SU-DHL-6 (cell line): ENCODE data around the gene UBE4B.

ENCODE experiments used
- H2AFZ ChIP-seq: fragments of 200-600 bp; sonication (generic); 2 replicates; pipeline ENCODE4 v1.6.1; 2014; ENCODE audit warnings: low read depth, mild to moderate bottlenecking, moderate library complexity, mixed read lengths, antibody characterized with exemption, low read length; ENCODE audit not compliant: severe bottlenecking
- H3F3A ChIP-seq: fragments of 200-600 bp; shearing (Covaris generic); 2 replicates; pipeline ENCODE4 v1.6.0; 2016; ENCODE audit warnings: antibody characterized with exemption, mild to moderate bottlenecking; ENCODE audit not compliant: insufficient read depth
- H3K27ac ChIP-seq: fragments of 200-600 bp; sonication (generic); 2 replicates; pipeline ENCODE4 v1.5.1; 2016; ENCODE audit warnings: low read depth, mild to moderate bottlenecking, low read length, moderate library complexity, mixed read lengths
- H3K27me3 ChIP-seq: fragments of 200-600 bp; sonication (generic), shearing (Covaris generic); 2 replicates; pipeline ENCODE4 v1.6.0; 2014; ENCODE audit warnings: mild to moderate bottlenecking, low read length
- H3K36me3 ChIP-seq: fragments of 200-600 bp; sonication (generic); 2 replicates; pipeline ENCODE4 v1.6.1; 2014; ENCODE audit warnings: mild to moderate bottlenecking, low read length, mixed read lengths
- H3K4me2 ChIP-seq: fragments of 300-600, 200-600 bp; shearing (Covaris generic), sonication (generic); 2 replicates; pipeline ENCODE4 v1.6.0; 2014; ENCODE audit warnings: low read length, low read depth, mild to moderate bottlenecking; ENCODE audit not compliant: poor library complexity, severe bottlenecking
- H3K4me3 ChIP-seq: fragments of 200-600 bp; sonication (generic); 2 replicates; pipeline ENCODE4 v1.5.1; 2014; ENCODE audit warnings: antibody characterized with exemption, low read length, mild to moderate bottlenecking, mixed read lengths; ENCODE audit not compliant: insufficient read depth, poor library complexity, severe bottlenecking
- H3K79me2 ChIP-seq: fragments of 200-600 bp; sonication (generic); 2 replicates; pipeline ENCODE4 v1.6.1; 2014; ENCODE audit warnings: mild to moderate bottlenecking, low read length, moderate library complexity; ENCODE audit not compliant: insufficient read depth
- H3K9ac ChIP-seq: fragments of 200-600 bp; sonication (generic); 2 replicates; pipeline ENCODE4 v1.7.0; 2014; ENCODE audit warnings: mild to moderate bottlenecking, low read length
- H3K9me2 ChIP-seq: fragments of 200-600 bp; sonication (generic); replicated peaks from 2 replicates; pipeline ENCODE4 v1.6.1; 2014; ENCODE audit warnings: low read length; ENCODE audit not compliant: insufficient read depth
- H3K9me3 ChIP-seq: fragments of 200-600 bp; sonication (generic); 2 replicates; pipeline ENCODE4 v1.6.1; 2014; ENCODE audit warnings: low read length, mixed read lengths; ENCODE audit not compliant: insufficient read depth
- H4K20me1 ChIP-seq: fragments of 200-600 bp; sonication (generic); 2 replicates; pipeline ENCODE4 v1.6.1; 2014; ENCODE audit warnings: low read depth, mild to moderate bottlenecking, antibody characterized with exemption, low read length, moderate library complexity, mixed read lengths
- EZH2phosphoT487 ChIP-seq: fragments of 200-600 bp; sonication (generic), shearing (Covaris generic); conservative IDR thresholded peaks from 2 replicates; pipeline ENCODE4 v1.6.1; 2018; ENCODE audit warnings: mild to moderate bottlenecking, antibody characterized with exemption, low read length, moderate library complexity, mixed read lengths
- TF ChIP-seq, protein P1 (sequence below): fragments of 200-600 bp; sonication (generic); IDR thresholded peaks from one replicate; pipeline ENCODE4 v1.5.1; 2017; ENCODE audit warnings: antibody characterized with exemption, mild to moderate bottlenecking, low read length, moderate library complexity; ENCODE audit not compliant: insufficient read depth, poor library complexity, severe bottlenecking

Gene UBE4B

DNA sequence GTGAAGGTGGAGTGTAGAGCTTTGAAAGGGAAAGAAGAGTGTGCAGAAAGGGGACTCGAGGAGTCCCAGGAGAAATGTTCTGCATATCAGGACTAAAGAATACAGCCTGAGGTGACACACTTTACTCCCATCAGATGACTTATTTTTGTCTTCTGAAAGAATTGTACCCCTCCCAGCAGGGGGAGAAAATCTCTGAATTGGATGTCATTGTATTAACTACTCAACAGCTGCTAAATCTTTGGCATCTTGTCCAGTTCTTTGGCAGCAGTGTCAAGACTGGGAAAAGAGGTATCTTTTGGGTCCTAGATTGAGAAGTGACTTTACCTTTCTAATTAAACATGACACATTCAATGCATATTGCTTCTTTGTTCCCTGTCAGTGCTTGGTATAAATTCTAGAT is 18.9 kb downstream of the UBE4B start:
- H3K9ac ChIP-seq, result no peak overlapping the region
- H3K9me2 ChIP-seq, result no peaks in the 10 kb centered on the region
- no peaks in the 10 kb centered on the region for H4K20me1 ChIP-seq
- H3F3A ChIP-seq, result no peaks in the 10 kb centered on the region
- H3K36me3 ChIP-seq, result no peaks in the 10 kb centered on the region
- no peak overlapping the region for H3K27ac ChIP-seq
- H2AFZ ChIP-seq, result no peak overlapping the region
- no peak overlapping the region for H3K4me2 ChIP-seq
- H3K9me3 ChIP-seq, result no peaks in the 10 kb centered on the region
- no peak for TF ChIP-seq EZH2phosphoT487
- TF ChIP-seq, protein P1, sequence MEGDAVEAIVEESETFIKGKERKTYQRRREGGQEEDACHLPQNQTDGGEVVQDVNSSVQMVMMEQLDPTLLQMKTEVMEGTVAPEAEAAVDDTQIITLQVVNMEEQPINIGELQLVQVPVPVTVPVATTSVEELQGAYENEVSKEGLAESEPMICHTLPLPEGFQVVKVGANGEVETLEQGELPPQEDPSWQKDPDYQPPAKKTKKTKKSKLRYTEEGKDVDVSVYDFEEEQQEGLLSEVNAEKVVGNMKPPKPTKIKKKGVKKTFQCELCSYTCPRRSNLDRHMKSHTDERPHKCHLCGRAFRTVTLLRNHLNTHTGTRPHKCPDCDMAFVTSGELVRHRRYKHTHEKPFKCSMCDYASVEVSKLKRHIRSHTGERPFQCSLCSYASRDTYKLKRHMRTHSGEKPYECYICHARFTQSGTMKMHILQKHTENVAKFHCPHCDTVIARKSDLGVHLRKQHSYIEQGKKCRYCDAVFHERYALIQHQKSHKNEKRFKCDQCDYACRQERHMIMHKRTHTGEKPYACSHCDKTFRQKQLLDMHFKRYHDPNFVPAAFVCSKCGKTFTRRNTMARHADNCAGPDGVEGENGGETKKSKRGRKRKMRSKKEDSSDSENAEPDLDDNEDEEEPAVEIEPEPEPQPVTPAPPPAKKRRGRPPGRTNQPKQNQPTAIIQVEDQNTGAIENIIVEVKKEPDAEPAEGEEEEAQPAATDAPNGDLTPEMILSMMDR, result no peak
- H3K27me3 ChIP-seq, result no peaks in the 10 kb centered on the region
- H3K79me2 ChIP-seq, result peaks cover 18% of the 10 kb centered on the region
- H3K4me3 ChIP-seq, result no peak overlapping the region

DNA sequence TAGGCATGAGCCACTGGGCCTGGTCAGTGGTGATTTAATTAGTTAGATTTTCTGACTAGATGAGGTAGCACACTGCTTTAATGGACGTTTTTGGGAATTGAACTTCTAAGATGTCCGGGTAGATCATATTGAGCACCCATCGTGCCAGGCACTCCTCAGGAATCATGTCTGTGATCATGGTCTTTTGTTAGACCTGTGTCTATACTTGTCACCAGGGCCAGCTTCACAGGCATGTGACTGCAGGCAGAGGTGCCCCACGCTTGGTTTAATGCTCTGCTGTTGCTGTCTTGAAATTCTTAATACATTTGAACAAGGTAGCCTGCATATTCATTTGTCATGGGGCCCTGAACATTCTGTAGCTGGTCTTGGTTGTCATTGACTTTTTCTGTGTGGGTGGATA is 19.6 kb downstream of the UBE4B start:
- TF ChIP-seq, protein P1, result no peak
- TF ChIP-seq EZH2phosphoT487, result no peak
- no peaks in the 10 kb centered on the region for H3K36me3 ChIP-seq
- H3K4me2 ChIP-seq, result no peak overlapping the region
- H3K9me2 ChIP-seq, result no peaks in the 10 kb centered on the region
- no peaks in the 10 kb centered on the region for H3K9me3 ChIP-seq
- no peaks in the 10 kb centered on the region for H3K27me3 ChIP-seq
- no peak overlapping the region for H2AFZ ChIP-seq
- no peaks in the 10 kb centered on the region for H4K20me1 ChIP-seq
- no peak overlapping the region for H3K4me3 ChIP-seq
- no peak overlapping the region for H3K27ac ChIP-seq
- H3F3A ChIP-seq, result no peaks in the 10 kb centered on the region
- peaks cover 13% of the 10 kb centered on the region for H3K79me2 ChIP-seq
- H3K9ac ChIP-seq, result no peak overlapping the region

DNA sequence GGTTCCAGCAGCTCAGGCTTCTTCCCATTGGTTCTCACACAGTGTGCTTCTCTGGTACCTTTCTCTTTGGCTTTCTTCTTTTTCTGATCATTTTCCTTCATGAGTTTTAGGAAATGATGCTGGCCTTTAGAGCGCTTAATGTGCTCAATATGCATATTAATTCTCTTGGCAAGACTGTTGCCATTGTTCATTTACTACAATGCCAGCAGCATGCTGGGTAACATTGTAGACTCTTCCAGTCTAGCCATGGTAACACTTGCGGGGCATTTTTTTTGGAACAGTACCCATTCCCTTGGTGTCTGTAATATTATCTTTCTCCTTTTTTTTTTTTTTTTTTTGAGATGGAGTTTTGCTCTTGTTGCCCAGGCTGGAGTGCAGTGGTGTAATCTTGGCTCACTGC is 21.7 kb downstream of the UBE4B start:
- no peak overlapping the region for H3K9ac ChIP-seq
- no peak overlapping the region for H3K4me2 ChIP-seq
- no peaks in the 10 kb centered on the region for H3K36me3 ChIP-seq
- H3K27ac ChIP-seq, result no peak overlapping the region
- H2AFZ ChIP-seq, result no peak overlapping the region
- no peaks in the 10 kb centered on the region for H3K9me3 ChIP-seq
- peaks cover 5% of the 10 kb centered on the region; the same call in 1 of the 2 replicates for H3K79me2 ChIP-seq
- H4K20me1 ChIP-seq, result no peaks in the 10 kb centered on the region
- H3K4me3 ChIP-seq, result no peak overlapping the region
- TF ChIP-seq, protein P1, result no peak
- no peak for TF ChIP-seq EZH2phosphoT487
- H3K27me3 ChIP-seq, result no peaks in the 10 kb centered on the region
- no peaks in the 10 kb centered on the region for H3K9me2 ChIP-seq
- H3F3A ChIP-seq, result no peaks in the 10 kb centered on the region

DNA sequence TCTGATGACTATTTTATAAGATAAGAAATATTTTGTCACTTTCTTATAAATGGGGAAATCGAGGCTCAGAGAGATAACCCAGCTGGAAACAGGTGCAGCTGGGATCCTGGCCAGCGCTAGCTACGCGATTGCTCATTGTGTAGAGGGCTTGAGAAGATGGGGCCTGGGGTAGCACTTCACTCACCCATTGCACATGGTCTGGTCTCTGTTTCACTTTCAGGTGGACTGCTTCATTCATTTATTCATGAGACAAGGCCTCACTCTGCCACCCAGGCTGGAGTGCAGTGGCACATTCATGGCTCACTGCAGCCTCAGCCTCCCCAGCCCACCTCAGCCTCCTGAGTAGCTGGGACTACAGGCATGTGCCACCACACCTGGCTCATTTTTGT is 23.8 kb downstream of the UBE4B start:
- no peaks in the 10 kb centered on the region; the same call in 1 of the 2 replicates for H3K79me2 ChIP-seq
- no peak overlapping the region for H3K9ac ChIP-seq
- TF ChIP-seq, protein P1, result no peak
- TF ChIP-seq EZH2phosphoT487, result no peak
- H3K9me2 ChIP-seq, result no peaks in the 10 kb centered on the region
- no peak overlapping the region for H2AFZ ChIP-seq
- no peaks in the 10 kb centered on the region for H3K27me3 ChIP-seq
- no peak overlapping the region for H3K4me2 ChIP-seq
- no peaks in the 10 kb centered on the region for H3K36me3 ChIP-seq
- no peak overlapping the region for H3K27ac ChIP-seq
- no peaks in the 10 kb centered on the region for H3F3A ChIP-seq
- H4K20me1 ChIP-seq, result no peaks in the 10 kb centered on the region
- no peaks in the 10 kb centered on the region for H3K9me3 ChIP-seq
- no peak overlapping the region for H3K4me3 ChIP-seq
